Loucy (cell line): ENCODE data around the gene SIAH2.

ENCODE experiments used
- EZH2phosphoT487 ChIP-seq: fragments of 200-600 bp; IDR thresholded peaks from 2 replicates; pipeline ENCODE4 v1.6.1; 2018; ENCODE audit warnings: antibody characterized with exemption, mild to moderate bottlenecking, moderate library complexity, borderline replicate concordance
- TF ChIP-seq, protein P1 (sequence below): fragments of 200-600 bp; sonication (generic); conservative IDR thresholded peaks from 2 replicates; pipeline ENCODE4 v1.5.1; 2014; ENCODE audit warnings: mild to moderate bottlenecking, antibody characterized with exemption, low read length

DNA sequence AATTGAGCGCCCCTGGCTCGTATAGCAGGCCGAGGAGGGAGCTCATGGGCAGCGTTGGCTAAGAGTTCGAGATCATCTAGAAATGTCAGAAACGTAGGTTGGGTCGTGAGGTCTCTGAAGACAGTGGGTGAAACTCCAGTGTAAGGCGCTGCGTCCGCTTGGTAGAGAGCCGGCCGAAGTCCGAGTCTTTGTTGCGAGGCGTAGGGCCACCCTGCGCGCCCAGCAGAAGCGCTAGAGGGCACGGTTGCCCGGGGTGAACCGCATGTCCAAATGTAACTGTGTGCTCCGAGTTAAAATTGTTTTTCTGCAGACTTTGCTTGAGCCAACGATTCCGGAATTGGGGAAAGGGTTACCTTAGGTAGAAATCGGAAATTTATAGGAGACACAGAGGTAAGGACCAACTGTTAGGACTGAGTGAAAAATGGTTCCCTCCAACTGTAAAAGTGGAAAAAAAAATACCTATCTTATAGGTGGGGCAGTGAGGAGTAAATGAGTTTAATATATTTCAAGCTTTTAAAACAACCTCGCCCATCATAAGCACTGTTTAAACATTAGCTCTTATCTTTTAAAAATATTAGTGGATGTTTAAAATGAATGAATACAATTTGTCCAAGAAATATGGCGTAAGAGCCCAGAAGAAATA is 993 bp upstream of the SIAH2 start:
- TF ChIP-seq, protein P1, sequence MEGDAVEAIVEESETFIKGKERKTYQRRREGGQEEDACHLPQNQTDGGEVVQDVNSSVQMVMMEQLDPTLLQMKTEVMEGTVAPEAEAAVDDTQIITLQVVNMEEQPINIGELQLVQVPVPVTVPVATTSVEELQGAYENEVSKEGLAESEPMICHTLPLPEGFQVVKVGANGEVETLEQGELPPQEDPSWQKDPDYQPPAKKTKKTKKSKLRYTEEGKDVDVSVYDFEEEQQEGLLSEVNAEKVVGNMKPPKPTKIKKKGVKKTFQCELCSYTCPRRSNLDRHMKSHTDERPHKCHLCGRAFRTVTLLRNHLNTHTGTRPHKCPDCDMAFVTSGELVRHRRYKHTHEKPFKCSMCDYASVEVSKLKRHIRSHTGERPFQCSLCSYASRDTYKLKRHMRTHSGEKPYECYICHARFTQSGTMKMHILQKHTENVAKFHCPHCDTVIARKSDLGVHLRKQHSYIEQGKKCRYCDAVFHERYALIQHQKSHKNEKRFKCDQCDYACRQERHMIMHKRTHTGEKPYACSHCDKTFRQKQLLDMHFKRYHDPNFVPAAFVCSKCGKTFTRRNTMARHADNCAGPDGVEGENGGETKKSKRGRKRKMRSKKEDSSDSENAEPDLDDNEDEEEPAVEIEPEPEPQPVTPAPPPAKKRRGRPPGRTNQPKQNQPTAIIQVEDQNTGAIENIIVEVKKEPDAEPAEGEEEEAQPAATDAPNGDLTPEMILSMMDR: peak; percentile 61
- TF ChIP-seq EZH2phosphoT487: no peak
